Measurements from ENCODE around the gene FAM53B. TPM values are rescaled to one million over a fixed set of nuclear protein-coding genes. Genes with fewer than 3 reads are reported as not detected.

FAM53B gene
- total RNA-seq, 1 donor from 2014 or later, result 39.8 TPM

DNA sequence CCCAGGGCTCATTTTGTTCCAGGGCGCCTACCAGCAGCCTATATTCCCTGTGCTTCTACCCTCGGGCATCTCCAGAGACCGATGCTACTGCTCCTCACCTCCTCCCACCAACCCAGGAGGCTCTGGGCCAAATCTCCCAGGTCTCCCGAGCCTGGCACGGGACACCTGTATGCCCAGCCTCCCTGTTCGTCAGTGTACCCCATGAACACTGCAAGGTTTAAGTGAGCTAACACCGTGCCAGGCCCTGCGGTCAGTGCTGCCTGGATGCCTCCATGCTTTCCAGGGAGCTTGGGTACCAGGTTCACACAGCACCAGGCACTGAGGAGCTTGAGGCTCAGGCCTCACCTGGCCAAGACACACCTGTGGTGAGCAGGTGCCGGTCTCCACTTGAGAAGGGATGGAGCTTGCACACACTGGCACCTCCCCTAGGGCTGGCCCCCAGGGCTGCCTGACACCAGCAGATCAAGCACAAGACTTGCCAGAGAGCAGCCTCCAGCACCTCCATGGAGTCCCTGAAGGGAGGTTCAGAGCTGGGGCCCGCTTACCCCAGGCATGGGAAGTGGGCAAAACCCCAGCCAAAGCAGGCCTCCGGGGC, 80.3 kb downstream of the FAM53B start:
- H3K36me3 Mint-ChIP-seq (ENCODE audit: insufficient read depth), result peaks cover 4% of the 10 kb centered on the region
- no peak for DNase-seq (ENCODE audit: low spot score, unreplicated experiment)
- no peaks in the 10 kb centered on the region for H3K9me3 Mint-ChIP-seq (ENCODE audit: low read depth)
- H3K4me1 Mint-ChIP-seq (ENCODE audit: low read depth), result peaks cover 7% of the 10 kb centered on the region
- H3K27ac Mint-ChIP-seq, result no peak overlapping the region
- H3K27me3 Mint-ChIP-seq, result no peaks in the 10 kb centered on the region
- no peak overlapping the region for H3K4me3 Mint-ChIP-seq (ENCODE audit: low read depth)
- no peak for TF ChIP-seq CTCF (IDR thresholded peaks at IDR 0.05; ENCODE audit: unreplicated experiment)

DNA sequence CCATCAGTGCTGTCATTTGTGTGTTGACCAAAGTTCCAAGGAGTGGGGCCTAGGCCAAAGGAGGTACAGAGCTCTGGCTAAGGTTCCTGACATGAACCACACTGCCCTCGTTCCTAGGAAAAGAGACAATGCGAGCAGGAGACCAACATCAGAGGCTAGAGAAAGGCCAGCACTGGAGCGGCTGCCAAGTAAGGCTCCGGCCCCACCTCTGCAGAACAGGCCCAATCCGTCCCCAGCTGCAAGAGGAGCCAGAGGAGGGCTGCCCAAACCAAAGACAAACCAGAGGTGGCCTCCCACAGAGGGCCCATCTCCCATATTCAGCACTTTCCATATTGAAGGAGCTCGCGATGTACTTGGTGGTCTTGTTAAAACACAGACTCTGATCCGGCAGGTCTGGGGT, 81.0 kb downstream of the FAM53B start:
- Mint-ChIP-seq H3K4me3 (ENCODE audit: low read depth) (no peak overlapping the region), H3K27me3 (no peaks in the 10 kb centered on the region), H3K4me1 (ENCODE audit: low read depth) (peaks cover 5% of the 10 kb centered on the region), H3K36me3 (ENCODE audit: insufficient read depth) (peaks cover 4% of the 10 kb centered on the region), H3K27ac (peak overlapping the region; percentile 41), H3K9me3 (ENCODE audit: low read depth) (no peaks in the 10 kb centered on the region)
- TF ChIP-seq CTCF (IDR thresholded peaks at IDR 0.05; ENCODE audit: unreplicated experiment), result no peak
- no peak for DNase-seq (ENCODE audit: low spot score, unreplicated experiment)

DNA sequence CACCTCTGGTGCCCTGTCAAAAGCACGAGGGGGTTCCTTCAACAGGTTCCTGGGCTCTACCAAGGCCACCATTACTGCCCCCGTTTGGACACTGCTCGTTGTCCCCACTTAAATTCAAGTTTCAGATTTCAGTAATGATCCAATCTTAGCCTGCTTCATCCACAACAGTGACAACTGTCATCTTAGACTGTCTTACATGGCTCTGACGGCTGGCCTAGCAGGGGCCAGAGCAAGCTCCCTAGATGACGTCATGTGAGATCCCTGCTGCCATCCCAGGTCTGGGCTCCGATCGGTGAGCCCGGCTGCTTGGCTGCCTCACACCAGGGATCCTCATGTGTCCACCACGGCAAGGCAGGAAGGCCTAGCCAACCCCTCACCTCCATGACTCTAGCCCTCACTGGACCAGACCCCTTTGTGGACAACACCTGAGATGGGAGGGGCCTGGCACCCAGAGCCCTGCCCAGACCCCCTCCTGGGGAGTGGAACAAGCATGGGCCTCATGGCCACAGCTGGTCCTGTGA, 82.5 kb downstream of the FAM53B start:
- H3K4me3 Mint-ChIP-seq (ENCODE audit: low read depth), result no peak overlapping the region
- H3K4me1 Mint-ChIP-seq (ENCODE audit: low read depth), result peaks cover 2% of the 10 kb centered on the region

GRCh38 chr10:124660404-124661125, 83.6 kb downstream of the FAM53B start:
- Mint-ChIP-seq H3K27ac (no peak overlapping the region), H3K9me3 (ENCODE audit: low read depth) (no peaks in the 10 kb centered on the region)
- TF ChIP-seq CTCF (IDR thresholded peaks at IDR 0.05; ENCODE audit: unreplicated experiment), result no peak

More for the DNA sequence above, 82.5 kb downstream of the FAM53B start:
- Mint-ChIP-seq H3K9me3 (ENCODE audit: low read depth) (no peaks in the 10 kb centered on the region), H3K36me3 (ENCODE audit: insufficient read depth) (peaks cover 4% of the 10 kb centered on the region), H3K27ac (no peak overlapping the region), H3K27me3 (no peaks in the 10 kb centered on the region)
- DNase-seq (ENCODE audit: low spot score, unreplicated experiment), result no peak
- no peak for TF ChIP-seq CTCF (IDR thresholded peaks at IDR 0.05; ENCODE audit: unreplicated experiment)

GRCh38 chr10:124659380-124659779, 84.8 kb downstream of the FAM53B start:
- Mint-ChIP-seq H3K9me3 (ENCODE audit: low read depth) (no peaks in the 10 kb centered on the region), H3K4me1 (ENCODE audit: low read depth) (peaks cover 2% of the 10 kb centered on the region), H3K27me3 (no peaks in the 10 kb centered on the region), H3K4me3 (ENCODE audit: low read depth) (no peak overlapping the region), H3K36me3 (ENCODE audit: insufficient read depth) (peaks cover 6% of the 10 kb centered on the region), H3K27ac (no peak overlapping the region)
- TF ChIP-seq CTCF (IDR thresholded peaks at IDR 0.05; ENCODE audit: unreplicated experiment), result no peak
- DNase-seq (ENCODE audit: low spot score, unreplicated experiment), result no peak

More at GRCh38 chr10:124660404-124661125, 83.6 kb downstream of the FAM53B start:
- no peak overlapping the region for H3K4me3 Mint-ChIP-seq (ENCODE audit: low read depth)
- no peaks in the 10 kb centered on the region for H3K27me3 Mint-ChIP-seq
- DNase-seq (ENCODE audit: low spot score, unreplicated experiment), result no peak
- peaks cover 2% of the 10 kb centered on the region for H3K4me1 Mint-ChIP-seq (ENCODE audit: low read depth)
- peaks cover 6% of the 10 kb centered on the region for H3K36me3 Mint-ChIP-seq (ENCODE audit: insufficient read depth)

Data from progenitor cell of endocrine pancreas (in vitro differentiated cells).